Breast epithelium (tissue), 3 donors: Measurements from ENCODE around the gene UBASH3B.

Experiments used
- CTCF ChIP-seq, 3 donors: fragments of 450-650 bp; IDR thresholded peaks; one replicate each; pipeline ENCODE4 v1.5.1; 2016 to 2017; ENCODE audit warnings: antibody characterized with exemption in 3 of 3, mild to moderate bottlenecking in 3 of 3, moderate library complexity in 3 of 3
- POLR2A ChIP-seq: fragments of 450-650 bp; IDR thresholded peaks from one replicate; pipeline ENCODE4 v1.6.1; 2016; ENCODE audit warnings: antibody characterized with exemption, mild to moderate bottlenecking, moderate library complexity

GRCh38 chr11:122776546-122776945 lies 121.0 kb downstream of the UBASH3B start:
- TF ChIP-seq POLR2A, result no peak
- no peak for TF ChIP-seq CTCF (IDR thresholded peaks at IDR 0.05)
